NCI-H2171 treated with DMSO at 0.1 percent for 48 hours (cell line): ENCODE data around the gene CD302.
"Not testable (repeated sequence)": the region's sequence is repeated elsewhere in the genome, so short reads cannot be mapped to it uniquely, and the experiment has no call there.

Experiments
- DNase-seq: peaks from one replicate; lab custom pipeline; 2025; lab: John Stamatoyannopoulos, UW

Gene CD302

DNA sequence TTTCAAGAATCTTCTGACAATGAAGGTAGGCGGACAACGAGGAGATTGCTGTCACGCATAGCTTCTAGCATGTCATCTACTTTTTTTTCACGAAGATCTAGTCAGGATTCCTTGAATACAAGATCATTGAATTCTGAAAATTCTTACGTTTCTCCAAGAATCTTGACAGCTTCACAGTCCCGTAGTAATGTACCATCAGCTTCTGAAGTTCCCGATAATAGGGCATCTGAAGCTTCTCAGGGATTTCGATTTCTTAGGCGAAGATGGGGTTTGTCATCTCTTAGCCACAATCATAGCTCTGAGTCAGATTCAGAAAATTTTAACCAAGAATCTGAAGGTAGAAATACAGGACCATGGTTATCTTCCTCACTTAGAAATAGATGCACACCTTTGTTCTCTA lies 49.9 kb downstream of the CD302 start:
- DNase-seq = no peak

DNA sequence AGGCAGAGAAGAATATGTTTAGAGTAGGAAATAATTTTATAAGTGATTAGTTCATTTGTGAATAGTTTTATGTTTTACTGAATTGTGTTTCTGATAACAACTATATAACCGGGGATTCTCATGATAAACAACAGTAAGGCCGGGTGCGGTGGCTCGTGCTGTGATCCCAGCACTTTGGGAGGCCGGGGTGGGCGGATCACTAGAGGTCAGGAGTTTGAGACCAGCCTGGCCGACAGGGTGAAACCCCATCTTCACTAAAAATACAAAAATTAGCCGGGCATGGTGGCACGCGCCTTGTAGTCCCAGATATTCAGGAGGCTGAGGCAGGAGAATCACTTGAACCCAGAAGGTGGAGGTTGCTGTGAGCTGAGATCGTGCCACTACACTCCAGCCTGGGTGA lies 52.8 kb downstream of the CD302 start:
- not testable (repeated sequence) for DNase-seq

DNA sequence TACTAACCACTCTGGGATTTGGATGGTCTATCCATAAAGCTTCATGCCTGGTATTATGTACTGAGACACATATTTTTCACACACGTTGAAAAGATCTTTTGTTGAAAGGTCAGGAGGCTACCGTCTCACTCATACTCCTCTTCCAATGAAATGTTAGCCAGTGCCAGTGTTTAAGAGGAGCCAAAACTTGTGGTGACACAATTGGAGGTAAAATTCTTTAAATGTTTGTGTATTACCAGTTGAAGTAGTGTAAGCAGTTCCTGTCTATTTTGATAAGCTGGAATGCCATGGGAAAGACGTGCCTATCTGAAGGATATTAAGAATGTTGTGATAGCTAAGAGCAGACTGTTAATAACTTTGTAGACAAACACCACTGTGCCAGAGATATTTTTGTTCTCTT lies 53.6 kb downstream of the CD302 start:
- DNase-seq = no peak

DNA sequence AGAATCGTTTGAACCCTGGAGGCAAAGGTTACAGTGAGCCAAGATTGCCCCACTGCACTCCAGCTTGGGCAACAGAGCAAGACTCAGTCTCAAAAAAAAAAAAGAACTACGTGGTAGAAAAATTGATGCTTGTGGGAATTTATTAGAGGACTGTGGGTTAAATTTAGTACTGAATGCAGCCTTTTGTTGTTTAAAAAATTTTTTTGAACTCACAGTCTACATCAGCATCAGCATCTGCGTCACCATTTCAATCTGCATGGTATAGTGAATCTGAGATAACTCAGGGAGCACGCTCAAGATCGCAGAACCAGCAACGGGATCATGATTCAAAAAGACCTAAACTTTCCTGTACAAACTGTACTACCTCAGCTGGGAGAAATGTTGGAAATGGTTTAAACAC lies 55.2 kb downstream of the CD302 start:
- no peak for DNase-seq

GRCh38 chr2:159738509-159739390 lies 59.3 kb downstream of the CD302 start:
- DNase-seq = no peak

- no peak for DNase-seq
These were observed 60.1 kb downstream of the CD302 start for GRCh38 chr2:159737917-159738296.

- DNase-seq = no peak
These were observed 60.6 kb downstream of the CD302 start for GRCh38 chr2:159737292-159737916.

DNA sequence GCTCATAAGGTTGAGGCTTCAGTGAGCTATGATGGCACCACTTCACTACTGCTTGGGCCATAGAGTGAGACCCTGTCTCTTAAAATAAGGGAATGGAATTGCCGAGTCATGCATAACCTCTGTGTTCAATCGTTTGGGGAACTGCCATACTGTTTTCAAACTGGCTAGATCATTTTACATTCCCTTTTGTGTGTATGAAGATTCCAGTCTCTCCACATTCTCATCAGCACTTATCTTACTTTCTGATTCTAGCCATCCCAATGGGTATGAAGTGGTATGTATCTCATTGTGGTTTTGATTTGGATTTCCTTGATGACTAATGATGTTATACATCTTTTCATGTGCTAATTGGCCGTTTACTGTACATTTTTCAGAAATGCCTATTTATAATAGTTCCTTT lies 62.0 kb downstream of the CD302 start:
- DNase-seq = no peak

DNA sequence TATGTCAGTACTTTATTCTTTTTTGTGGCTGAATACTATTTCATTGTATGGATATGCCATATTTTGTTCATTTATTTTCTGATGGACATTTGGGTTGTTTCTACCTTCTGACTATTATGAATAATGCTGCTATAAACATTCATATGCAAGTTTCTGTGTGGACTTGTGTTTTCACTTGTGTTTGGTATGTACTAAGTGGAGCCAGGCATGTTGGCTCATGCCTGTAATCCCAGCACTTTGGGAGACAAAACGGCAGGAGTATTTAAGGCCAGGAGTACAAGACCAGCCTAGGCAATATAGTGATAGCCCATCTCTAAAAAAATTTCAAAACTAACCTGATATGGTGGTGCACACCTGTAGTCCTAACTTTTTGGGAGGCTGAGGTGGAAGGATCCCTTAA lies 62.4 kb downstream of the CD302 start:
- no peak for DNase-seq

- no peak for DNase-seq
These were observed 69.4 kb downstream of the CD302 start for GRCh38 chr2:159728629-159729028.

GRCh38 chr2:159725713-159726112 lies 72.3 kb downstream of the CD302 start:
- DNase-seq = no peak

- DNase-seq = not testable (repeated sequence)
These were observed 73.0 kb downstream of the CD302 start for GRCh38 chr2:159724795-159725572.

DNA sequence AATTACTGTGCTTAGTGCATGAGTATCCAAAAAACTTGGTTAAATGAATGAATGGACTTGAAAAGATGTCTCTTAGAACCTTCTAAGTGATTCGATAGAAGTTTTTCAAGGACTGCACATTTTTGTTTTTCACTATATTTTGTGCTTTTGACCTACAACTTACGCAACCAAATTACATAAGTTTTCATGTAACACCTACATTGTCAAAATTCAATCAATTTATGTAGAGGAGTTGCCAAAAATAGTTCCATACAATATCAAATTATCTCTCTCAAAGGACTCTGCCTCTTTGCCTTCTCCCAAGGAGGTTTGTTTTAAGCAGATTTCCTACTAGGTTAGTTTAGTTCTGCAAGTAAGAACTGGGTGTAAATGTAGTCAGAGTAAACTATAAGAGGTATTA lies 75.4 kb downstream of the CD302 start:
- no peak for DNase-seq

DNA sequence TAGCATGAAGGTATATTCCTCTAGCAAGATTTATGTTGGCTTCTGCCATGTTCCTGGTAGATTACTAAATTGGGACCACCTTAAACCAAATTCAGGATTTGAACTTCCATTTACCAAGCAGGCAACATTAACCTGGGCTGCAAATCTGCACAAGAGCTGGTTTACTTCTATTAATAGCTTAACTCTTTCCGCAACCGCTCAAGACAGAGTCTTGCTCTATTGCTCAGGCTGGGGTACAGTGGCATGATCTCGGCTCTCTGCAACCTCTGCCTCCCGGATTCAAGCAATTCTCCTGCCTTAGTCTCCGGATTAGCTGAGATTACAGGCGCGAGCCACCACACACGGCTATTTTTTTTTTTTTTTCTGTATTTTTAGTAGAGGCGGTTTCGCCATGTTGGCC lies 77.3 kb downstream of the CD302 start:
- DNase-seq = no peak
